NB4 (cell line): ENCODE data around the gene AGBL1.
A peak's percentile ranks its signal among the peaks of the same experiment; 100 is the strongest.

Experiments used
- DNase-seq: peaks from one replicate; pipeline ENCODE4 v3.0.0; 2010; ENCODE audit warnings: low read depth
- H3K4me3 ChIP-seq: one replicate; pipeline ENCODE4 v1.5.1; 2011; ENCODE audit warnings: mild to moderate bottlenecking, low read depth, low read length, moderate library complexity
- MYC ChIP-seq: IDR thresholded peaks from 2 replicates; pipeline ENCODE4 v1.6.1; 2011; ENCODE audit warnings: low read depth, low read length
- POLR2A ChIP-seq: IDR thresholded peaks from 2 replicates; pipeline ENCODE4 v1.6.1; 2011; ENCODE audit warnings: mild to moderate bottlenecking; ENCODE audit not compliant: insufficient read length; ENCODE audit errors: extremely low read depth
- TF ChIP-seq, protein P1 (sequence below): IDR thresholded peaks from one replicate; pipeline ENCODE4 v1.5.1; 2012; ENCODE audit warnings: low read depth, low read length
- TF ChIP-seq, protein P2 (sequence below): IDR thresholded peaks from 2 replicates; pipeline ENCODE4 v1.6.1; 2011; ENCODE audit warnings: low read depth, low read length

Gene AGBL1

DNA sequence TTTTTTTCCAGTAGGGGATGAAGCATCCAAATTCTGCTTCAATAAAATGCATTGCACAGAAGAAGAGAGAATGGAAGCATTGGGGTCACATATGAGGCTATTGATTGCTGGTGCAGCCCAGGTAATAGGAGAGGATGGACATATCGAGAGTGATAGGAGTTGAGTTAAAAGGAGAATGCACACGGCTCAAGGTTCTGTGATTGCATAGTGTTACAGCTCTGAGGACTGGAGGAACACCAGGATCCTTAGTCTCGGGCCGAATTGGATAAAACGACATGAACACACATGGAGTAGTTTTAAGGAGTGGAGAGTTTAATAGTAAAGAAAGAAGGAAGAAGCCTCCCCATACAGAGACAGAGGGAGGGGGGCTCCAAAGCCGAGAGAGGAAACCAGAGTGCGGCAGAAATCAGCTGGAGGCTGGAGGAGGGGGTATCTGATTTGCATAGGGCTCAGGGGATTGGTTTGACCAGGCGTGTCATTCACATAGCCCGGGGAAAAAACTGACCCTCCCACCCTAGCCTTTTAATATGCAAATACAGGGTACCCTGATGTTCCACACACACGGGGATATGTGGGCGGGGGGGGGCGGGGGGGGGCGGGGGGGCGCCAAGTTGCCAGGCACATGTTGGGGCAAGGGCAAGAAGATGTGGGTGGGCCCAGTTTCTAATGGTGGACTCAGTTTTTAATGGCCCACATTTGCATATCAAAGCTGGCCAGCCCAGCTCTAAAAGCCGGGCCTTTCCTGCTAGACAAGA lies 156.9 kb downstream of the AGBL1 start:
- no peak overlapping the region for H3K4me3 ChIP-seq
- TF ChIP-seq POLR2A, result no peak
- TF ChIP-seq MYC, result no peak
- TF ChIP-seq, protein P1, sequence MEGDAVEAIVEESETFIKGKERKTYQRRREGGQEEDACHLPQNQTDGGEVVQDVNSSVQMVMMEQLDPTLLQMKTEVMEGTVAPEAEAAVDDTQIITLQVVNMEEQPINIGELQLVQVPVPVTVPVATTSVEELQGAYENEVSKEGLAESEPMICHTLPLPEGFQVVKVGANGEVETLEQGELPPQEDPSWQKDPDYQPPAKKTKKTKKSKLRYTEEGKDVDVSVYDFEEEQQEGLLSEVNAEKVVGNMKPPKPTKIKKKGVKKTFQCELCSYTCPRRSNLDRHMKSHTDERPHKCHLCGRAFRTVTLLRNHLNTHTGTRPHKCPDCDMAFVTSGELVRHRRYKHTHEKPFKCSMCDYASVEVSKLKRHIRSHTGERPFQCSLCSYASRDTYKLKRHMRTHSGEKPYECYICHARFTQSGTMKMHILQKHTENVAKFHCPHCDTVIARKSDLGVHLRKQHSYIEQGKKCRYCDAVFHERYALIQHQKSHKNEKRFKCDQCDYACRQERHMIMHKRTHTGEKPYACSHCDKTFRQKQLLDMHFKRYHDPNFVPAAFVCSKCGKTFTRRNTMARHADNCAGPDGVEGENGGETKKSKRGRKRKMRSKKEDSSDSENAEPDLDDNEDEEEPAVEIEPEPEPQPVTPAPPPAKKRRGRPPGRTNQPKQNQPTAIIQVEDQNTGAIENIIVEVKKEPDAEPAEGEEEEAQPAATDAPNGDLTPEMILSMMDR, result no peak
- TF ChIP-seq, protein P2, sequence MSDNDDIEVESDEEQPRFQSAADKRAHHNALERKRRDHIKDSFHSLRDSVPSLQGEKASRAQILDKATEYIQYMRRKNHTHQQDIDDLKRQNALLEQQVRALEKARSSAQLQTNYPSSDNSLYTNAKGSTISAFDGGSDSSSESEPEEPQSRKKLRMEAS, result no peak
- peak; percentile 6 for DNase-seq

DNA sequence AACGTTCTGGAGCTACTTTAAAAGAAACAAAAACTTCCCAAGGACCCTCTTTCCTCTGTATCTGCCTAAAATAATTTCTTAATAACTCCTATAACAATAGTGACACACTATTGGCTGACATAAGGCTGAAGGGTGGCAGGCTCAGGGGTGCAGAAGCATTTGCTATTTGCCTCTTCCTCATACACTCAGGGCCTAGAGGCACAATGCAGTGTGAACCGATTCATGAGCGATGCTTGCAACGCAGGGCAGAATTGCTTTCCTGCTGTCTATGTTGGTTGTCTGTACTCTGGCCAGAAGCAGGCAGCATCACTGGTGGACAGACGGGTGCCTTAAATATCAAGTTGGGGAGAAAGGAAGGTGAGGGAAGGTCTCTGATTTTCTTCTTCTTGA lies 157.4 kb downstream of the AGBL1 start:
- no peak overlapping the region for H3K4me3 ChIP-seq
- TF ChIP-seq POLR2A (no peak), MYC (no peak)
- TF ChIP-seq, protein P1, result no peak
- TF ChIP-seq, protein P2, result no peak
- DNase-seq, result no peak

DNA sequence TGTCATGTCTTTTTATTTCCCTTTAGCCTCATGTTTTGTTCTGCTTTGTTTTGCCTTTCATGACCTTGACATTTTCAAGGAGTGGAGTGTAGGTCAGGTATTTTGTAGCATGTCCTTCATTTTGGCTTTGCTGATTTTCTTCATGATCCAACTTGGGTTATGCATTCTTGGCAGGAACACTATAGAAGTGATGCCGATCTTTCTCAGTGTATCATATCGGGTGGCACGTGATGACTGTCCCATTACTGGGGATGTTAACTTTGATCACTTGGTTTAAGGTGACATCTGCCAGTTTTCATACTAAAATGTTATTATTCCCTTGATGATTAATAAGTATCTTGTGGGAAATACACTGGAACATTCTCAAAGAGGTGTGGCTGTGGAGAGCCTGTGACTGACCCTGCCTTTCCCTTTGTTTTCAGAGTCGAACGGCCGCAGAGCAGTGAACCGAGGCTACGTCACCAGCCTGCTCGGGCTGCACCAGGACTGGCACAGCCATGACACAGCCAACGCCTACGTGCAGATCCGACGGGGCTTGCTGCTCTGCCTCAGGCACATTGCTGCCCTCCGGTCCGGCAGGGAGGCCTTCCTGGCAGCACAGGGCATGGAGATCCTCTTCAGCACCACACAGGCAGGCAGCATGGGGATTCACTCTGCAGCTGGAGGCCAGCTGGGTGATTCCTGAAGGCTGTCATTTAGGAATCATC lies 167.7 kb downstream of the AGBL1 start:
- H3K4me3 ChIP-seq, result no peak overlapping the region
- TF ChIP-seq MYC, result no peak
- TF ChIP-seq, protein P1, result no peak
- TF ChIP-seq, protein P2, result no peak
- TF ChIP-seq POLR2A, result no peak
- no peak for DNase-seq

DNA sequence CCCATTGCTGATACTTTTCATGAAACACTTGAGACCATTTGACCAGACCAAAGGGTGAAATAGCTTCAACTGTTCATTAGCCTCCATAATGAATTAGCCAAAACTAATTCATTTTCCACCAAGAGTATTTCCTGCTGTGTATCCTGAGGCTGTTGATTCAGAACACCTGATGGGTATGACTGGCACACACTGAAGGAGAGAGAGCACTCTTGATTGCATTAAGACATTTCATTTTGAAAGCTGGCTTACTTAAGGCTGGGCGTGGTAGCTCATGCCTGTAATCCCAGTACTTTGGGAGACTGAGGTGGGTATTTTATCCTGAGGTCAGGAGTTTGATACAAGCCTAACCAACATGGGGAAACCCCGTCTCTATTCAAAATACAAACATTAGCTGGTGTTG lies 175.6 kb downstream of the AGBL1 start:
- TF ChIP-seq MYC, result no peak
- TF ChIP-seq, protein P2, result no peak
- TF ChIP-seq POLR2A, result no peak
- TF ChIP-seq, protein P1, result no peak
- DNase-seq, result no peak
- H3K4me3 ChIP-seq, result no peak overlapping the region

DNA sequence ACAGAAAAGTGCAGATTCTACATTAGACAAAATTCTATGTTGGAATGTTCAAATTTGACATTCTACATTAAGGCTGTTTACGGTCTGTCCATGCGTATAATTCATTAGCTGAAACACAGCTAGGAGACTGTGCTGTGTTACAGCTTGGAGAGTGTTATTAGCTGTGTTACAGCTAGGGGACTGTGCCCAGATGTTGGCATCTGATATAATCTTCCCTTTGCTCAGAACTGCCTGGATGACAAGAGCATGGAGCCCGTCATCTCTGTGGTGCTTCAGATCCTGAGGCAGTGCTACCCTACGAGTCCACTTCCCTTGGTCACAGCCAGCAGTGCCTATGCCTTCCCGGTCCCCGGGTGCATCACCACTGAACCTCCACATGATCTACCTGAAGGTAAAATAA lies 177.0 kb downstream of the AGBL1 start:
- TF ChIP-seq POLR2A (no peak), MYC (no peak)
- TF ChIP-seq, protein P2, result no peak
- TF ChIP-seq, protein P1, result no peak
- DNase-seq, result no peak
- H3K4me3 ChIP-seq, result no peak overlapping the region
